ENCODE measurements around the gene INIP.

INIP gene

GRCh38 chr9:112717661-112718331 lies at the start of gene INIP:
Gene INIP (minus strand): TSS chr9:112718117. CDS start chr9:112716485, 1,632 bp downstream.
- Histone ChIP-seq H3K27ac (peak within 1 kb of the TSS; percentile 48 to 93 (median 88)), H3K4me3 (peak within 1 kb of the TSS; percentile 64 to 87 (median 71))

- Histone ChIP-seq H3K4me3 (no peak overlapping the region), H3K27ac (no peak overlapping the region)
Measured at GRCh38 chr9:112765281-112765680, 47.4 kb upstream of the INIP start.

- Histone ChIP-seq H3K27ac (no peak overlapping the region), H3K4me3 (no peak overlapping the region)
Measured at GRCh38 chr9:112764837-112765236, 46.9 kb upstream of the INIP start.

- Histone ChIP-seq H3K27ac (no peak overlapping the region), H3K4me3 (no peak overlapping the region)
Measured at GRCh38 chr9:112764344-112764743, 46.4 kb upstream of the INIP start.

- Histone ChIP-seq H3K27ac (no peak overlapping the region), H3K4me3 (no peak overlapping the region)
Measured at GRCh38 chr9:112762726-112763518, 45.0 kb upstream of the INIP start.

- Histone ChIP-seq H3K27ac (no peak overlapping the region), H3K4me3 (no peak overlapping the region)
Measured at GRCh38 chr9:112761912-112762655, 44.2 kb upstream of the INIP start.

- Histone ChIP-seq H3K27ac (no peak overlapping the region), H3K4me3 (no peak overlapping the region)
Measured at GRCh38 chr9:112760821-112761220, 42.9 kb upstream of the INIP start.

GRCh38 chr9:112757940-112758339 lies 40.0 kb upstream of the INIP start:
- Histone ChIP-seq H3K27ac (no peak overlapping the region), H3K4me3 (no peak overlapping the region)

GRCh38 chr9:112757282-112757883 lies 39.5 kb upstream of the INIP start:
- no peak overlapping the region for H3K4me3 ChIP-seq
- no peak overlapping the region for H3K27ac ChIP-seq

GRCh38 chr9:112755675-112756074 lies 37.8 kb upstream of the INIP start:
- Histone ChIP-seq H3K4me3 (no peak overlapping the region), H3K27ac (peak overlapping the region in 7 of 21 experiments; percentile 20 to 68 (median 41))

- Histone ChIP-seq H3K4me3 (no peak overlapping the region), H3K27ac (peak overlapping the region in 17 of 21 experiments; percentile 1 to 76 (median 46))
Measured at GRCh38 chr9:112755016-112755427, 37.1 kb upstream of the INIP start.

GRCh38 chr9:112754578-112754977 lies 36.7 kb upstream of the INIP start:
- H3K27ac ChIP-seq = peak overlapping the region in 14 of 21 experiments; percentile 3 to 76 (median 48)
- H3K4me3 ChIP-seq = no peak overlapping the region

- H3K4me3 ChIP-seq = no peak overlapping the region
- peak overlapping the region in 4 of 21 experiments; percentile 12 to 68 (median 18) for H3K27ac ChIP-seq
Measured at GRCh38 chr9:112753725-112754124, 35.8 kb upstream of the INIP start.

- Histone ChIP-seq H3K27ac (peak overlapping the region in 1 of 21 experiments; percentile 90), H3K4me3 (peak overlapping the region in 1 of 7 experiments; percentile 5)
Measured at GRCh38 chr9:112752334-112753125, 34.6 kb upstream of the INIP start.

- H3K4me3 ChIP-seq = peak overlapping the region; percentile 64 to 93 (median 88)
- H3K27ac ChIP-seq = peak overlapping the region; percentile 50 to 90 (median 85)
Measured at GRCh38 chr9:112751056-112751795, 33.3 kb upstream of the INIP start.

GRCh38 chr9:112750764-112751055 lies 32.8 kb upstream of the INIP start:
- H3K4me3 ChIP-seq = peak overlapping the region; percentile 64 to 93 (median 88)
- peak overlapping the region; percentile 50 to 90 (median 85) for H3K27ac ChIP-seq

GRCh38 chr9:112750016-112750763 lies 32.3 kb upstream of the INIP start, which contains the start of gene SNX30:
Gene SNX30 (plus strand): TSS chr9:112750760. CDS start chr9:112751002, 242 bp downstream.
- peak within 1 kb of the TSS; percentile 54 to 90 (median 85) for H3K27ac ChIP-seq
- H3K4me3 ChIP-seq = peak within 1 kb of the TSS; percentile 64 to 93 (median 88)

GRCh38 chr9:112747094-112747493 lies 29.2 kb upstream of the INIP start:
- Histone ChIP-seq H3K27ac (peak overlapping the region in 1 of 21 experiments; percentile 16), H3K4me3 (no peak overlapping the region)
